GM23338 (cell line): Measurements from ENCODE around the gene COPE. TPM values are rescaled to one million over a fixed set of nuclear protein-coding genes. Genes with fewer than 3 reads are reported as not detected.

Source experiments
- ATAC-seq: fragments of 200-7000 bp; cut with Tn5 transposase; 3 replicates; pipeline ENCODE4 v1.9.1; 2020
- DNase-seq: peaks from one replicate; pipeline ENCODE4 v3.0.0-alpha.2; 2015; ENCODE audit warnings: low spot score
- H2AFZ ChIP-seq: fragments of 200-600 bp; sonication (generic); 2 replicates; pipeline ENCODE4 v1.8.0; 2016; ENCODE audit warnings: antibody characterized with exemption, mild to moderate bottlenecking, moderate library complexity
- H3F3A ChIP-seq: fragments of 200-600 bp; sonication (generic); replicated peaks from 2 replicates; pipeline ENCODE4 v1.8.0; 2017; ENCODE audit warnings: antibody characterized with exemption, mixed run types, low read depth
- H3K27ac ChIP-seq: fragments of 200-600 bp; sonication (generic); 2 replicates; pipeline ENCODE4 v1.6.1; 2016; ENCODE audit warnings: low read depth
- H3K27me3 ChIP-seq: fragments of 200-600 bp; sonication (generic); 2 replicates; pipeline ENCODE4 v1.8.0; 2016; ENCODE audit warnings: mild to moderate bottlenecking, mixed run types, moderate library complexity; ENCODE audit not compliant: insufficient read depth
- H3K36me3 ChIP-seq: fragments of 200-600 bp; sonication (generic); 2 replicates; pipeline ENCODE4 v1.8.0; 2016; ENCODE audit warnings: mild to moderate bottlenecking; ENCODE audit not compliant: insufficient read depth
- H3K4me1 ChIP-seq: fragments of 200-600 bp; sonication (generic); 2 replicates; pipeline ENCODE4 v1.8.0; 2016; ENCODE audit warnings: mild to moderate bottlenecking, moderate library complexity; ENCODE audit not compliant: insufficient read depth
- H3K4me2 ChIP-seq: fragments of 200-600 bp; sonication (generic); 2 replicates; pipeline ENCODE4 v1.7.1; 2017; ENCODE audit warnings: mixed run types
- H3K4me3 ChIP-seq: fragments of 200-600 bp; sonication (generic); 2 replicates; pipeline ENCODE4 v1.6.1; 2016; ENCODE audit warnings: mixed run types
- H3K79me2 ChIP-seq: fragments of 200-600 bp; sonication (generic); replicated peaks from 2 replicates; pipeline ENCODE4 v1.8.0; 2017; ENCODE audit warnings: mild to moderate bottlenecking; ENCODE audit not compliant: insufficient read depth
- H3K9me2 ChIP-seq: fragments of 200-600 bp; sonication (generic); 2 replicates; pipeline ENCODE4 v1.8.0; 2017; ENCODE audit not compliant: insufficient read depth
- H4K20me1 ChIP-seq: fragments of 200-600 bp; sonication (generic); replicated peaks from 2 replicates; pipeline ENCODE4 v1.8.0; 2017; ENCODE audit warnings: mild to moderate bottlenecking; ENCODE audit not compliant: insufficient read depth
- H3K27ac Mint-ChIP-seq: 2 replicates; pipeline ENCODE4 v1.8.0; 2020; ENCODE audit warnings: inconsistent platforms, mild to moderate bottlenecking, moderate library complexity, mixed read lengths
- H3K27me3 Mint-ChIP-seq: 3 replicates; pipeline ENCODE4 v1.8.0; 2022; ENCODE audit warnings: low read depth, mild to moderate bottlenecking, moderate library complexity, mixed read lengths, inconsistent platforms; ENCODE audit not compliant: insufficient read depth, poor library complexity
- H3K36me3 Mint-ChIP-seq: 3 replicates; pipeline ENCODE4 v1.8.0; 2021; ENCODE audit warnings: low read depth, mild to moderate bottlenecking, inconsistent platforms, moderate library complexity, mixed read lengths
- H3K4me1 Mint-ChIP-seq: 3 replicates; pipeline ENCODE4 v1.8.0; 2020; ENCODE audit warnings: mild to moderate bottlenecking, inconsistent platforms, mixed read lengths
- H3K4me3 Mint-ChIP-seq: 3 replicates; pipeline ENCODE4 v1.8.0; 2021; ENCODE audit warnings: moderate library complexity, mild to moderate bottlenecking, inconsistent platforms, mixed read lengths
- H3K9me3 Mint-ChIP-seq: 3 replicates; pipeline ENCODE4 v1.8.0; 2020; ENCODE audit warnings: moderate library complexity, mild to moderate bottlenecking, inconsistent platforms, mixed read lengths
- EZH2 ChIP-seq: fragments of 200-600 bp; sonication (generic); IDR thresholded peaks from one replicate; pipeline ENCODE4 v1.8.0; 2017; ENCODE audit warnings: antibody characterized with exemption, mild to moderate bottlenecking, low read depth; ENCODE audit not compliant: unreplicated experiment
- ZNF114 ChIP-seq: fragments of 250-450 bp; sonication (Bioruptor Pico); IDR thresholded peaks from 2 replicates; pipeline ENCODE4 v1.5.0; 2020; ENCODE audit warnings: mild to moderate bottlenecking, moderate library complexity
- polyA plus RNA-seq: library from polyadenylated mRNA; unstranded; fragments of >200 nt; fragmentation: Nextera tagmentation; extraction: Ambion mirVana; gene quantifications from 2 replicates; pipeline ENCODE4 v1.2.1, GENCODE V29; 2016
- total RNA-seq: library from RNA; depleted of rRNA; stranded (reverse); fragments of >200 nt; shearing (Covaris generic); gene quantifications from 2 replicates; pipeline ENCODE4 v1.2.3, GENCODE V29; 2014
- TF ChIP-seq, protein P1 (sequence below), 2 experiments: fragments of 200-600 bp in 1 of 2; sonication (generic) in 1 of 2; conservative IDR thresholded peaks; 2 replicates each; pipeline versions ENCODE4 v1.5.1 to v1.6.1; 2016 to 2017; ENCODE audit warnings: antibody characterized with exemption in 2 of 2, low read depth in 2 of 2, mild to moderate bottlenecking in 2 of 2, moderate library complexity in 1 of 2
- TF ChIP-seq, protein P2 (sequence below): IDR thresholded peaks from one replicate; pipeline ENCODE4 v1.6.1; 2018; ENCODE audit warnings: antibody characterized with exemption; ENCODE audit not compliant: unreplicated experiment
- TF ChIP-seq, protein P3 (sequence below): fragments of 250-450 bp; sonication (Bioruptor Pico); IDR thresholded peaks from 2 replicates; pipeline ENCODE4 v1.5.0; 2020; ENCODE audit warnings: mild to moderate bottlenecking, moderate library complexity

Gene COPE
- total and polyA plus RNA-seq, 2 experiments from 2014 or later = 263 TPM

DNA sequence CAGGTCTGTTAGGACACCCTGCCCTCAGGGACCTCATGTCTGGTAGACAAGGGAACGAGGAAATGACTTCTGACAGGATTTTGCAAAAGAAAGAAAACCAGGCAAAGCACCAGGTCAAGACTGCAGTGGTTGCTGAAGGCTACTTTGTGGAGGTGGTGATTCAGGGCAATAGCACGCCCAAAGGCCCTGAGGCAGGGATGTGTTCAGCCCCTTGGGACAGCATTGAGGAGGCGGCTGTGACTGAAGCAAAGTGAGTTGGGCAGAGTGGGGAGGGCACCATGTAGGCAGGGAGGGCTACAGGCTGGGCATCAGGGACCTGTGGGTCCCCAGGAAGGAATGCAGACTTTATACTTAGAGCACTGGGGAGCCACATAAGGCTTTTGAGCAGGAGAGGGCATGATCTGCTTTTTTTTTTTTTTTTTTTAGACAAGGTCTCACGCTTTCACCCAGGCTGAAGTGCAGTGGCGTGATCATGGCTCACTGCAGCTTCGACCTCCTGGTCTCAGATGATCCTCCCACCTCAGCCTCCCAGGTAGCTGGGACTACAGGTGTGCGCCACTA, 32.6 kb upstream of the COPE start:
- H3K4me3 Mint-ChIP-seq = no peak overlapping the region; the same call in 2 of the 3 replicates
- ATAC-seq = no peak

More for the DNA sequence above, 32.6 kb upstream of the COPE start:
- Histone ChIP-seq H3K27me3 (no peaks in the 10 kb centered on the region), H3K36me3 (no peaks in the 10 kb centered on the region), H3K4me2 (no peak overlapping the region), H3K9me2 (no peaks in the 10 kb centered on the region), H3K27ac (no peak overlapping the region), H3K4me3 (no peak overlapping the region), H2AFZ (no peak overlapping the region), H3F3A (no peaks in the 10 kb centered on the region), H4K20me1 (no peaks in the 10 kb centered on the region), H3K79me2 (no peaks in the 10 kb centered on the region), H3K4me1 (no peaks in the 10 kb centered on the region)
- Mint-ChIP-seq H3K4me1 (no peaks in the 10 kb centered on the region), H3K27ac (no peak overlapping the region; the same call in 1 of the 2 replicates), H3K36me3 (peaks cover 4% of the 10 kb centered on the region; the same call in 2 of the 3 replicates), H3K27me3 (peaks cover 10% of the 10 kb centered on the region), H3K9me3 (peaks cover 4% of the 10 kb centered on the region; the same call in 1 of the 3 replicates)
- DNase-seq = no peak
- TF ChIP-seq EZH2 = no peak
- TF ChIP-seq, protein P1, sequence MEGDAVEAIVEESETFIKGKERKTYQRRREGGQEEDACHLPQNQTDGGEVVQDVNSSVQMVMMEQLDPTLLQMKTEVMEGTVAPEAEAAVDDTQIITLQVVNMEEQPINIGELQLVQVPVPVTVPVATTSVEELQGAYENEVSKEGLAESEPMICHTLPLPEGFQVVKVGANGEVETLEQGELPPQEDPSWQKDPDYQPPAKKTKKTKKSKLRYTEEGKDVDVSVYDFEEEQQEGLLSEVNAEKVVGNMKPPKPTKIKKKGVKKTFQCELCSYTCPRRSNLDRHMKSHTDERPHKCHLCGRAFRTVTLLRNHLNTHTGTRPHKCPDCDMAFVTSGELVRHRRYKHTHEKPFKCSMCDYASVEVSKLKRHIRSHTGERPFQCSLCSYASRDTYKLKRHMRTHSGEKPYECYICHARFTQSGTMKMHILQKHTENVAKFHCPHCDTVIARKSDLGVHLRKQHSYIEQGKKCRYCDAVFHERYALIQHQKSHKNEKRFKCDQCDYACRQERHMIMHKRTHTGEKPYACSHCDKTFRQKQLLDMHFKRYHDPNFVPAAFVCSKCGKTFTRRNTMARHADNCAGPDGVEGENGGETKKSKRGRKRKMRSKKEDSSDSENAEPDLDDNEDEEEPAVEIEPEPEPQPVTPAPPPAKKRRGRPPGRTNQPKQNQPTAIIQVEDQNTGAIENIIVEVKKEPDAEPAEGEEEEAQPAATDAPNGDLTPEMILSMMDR (conservative IDR thresholded peaks at IDR 0.05; ENCODE audit: low read depth in 2 of 2) = no peak
- TF ChIP-seq, protein P2, sequence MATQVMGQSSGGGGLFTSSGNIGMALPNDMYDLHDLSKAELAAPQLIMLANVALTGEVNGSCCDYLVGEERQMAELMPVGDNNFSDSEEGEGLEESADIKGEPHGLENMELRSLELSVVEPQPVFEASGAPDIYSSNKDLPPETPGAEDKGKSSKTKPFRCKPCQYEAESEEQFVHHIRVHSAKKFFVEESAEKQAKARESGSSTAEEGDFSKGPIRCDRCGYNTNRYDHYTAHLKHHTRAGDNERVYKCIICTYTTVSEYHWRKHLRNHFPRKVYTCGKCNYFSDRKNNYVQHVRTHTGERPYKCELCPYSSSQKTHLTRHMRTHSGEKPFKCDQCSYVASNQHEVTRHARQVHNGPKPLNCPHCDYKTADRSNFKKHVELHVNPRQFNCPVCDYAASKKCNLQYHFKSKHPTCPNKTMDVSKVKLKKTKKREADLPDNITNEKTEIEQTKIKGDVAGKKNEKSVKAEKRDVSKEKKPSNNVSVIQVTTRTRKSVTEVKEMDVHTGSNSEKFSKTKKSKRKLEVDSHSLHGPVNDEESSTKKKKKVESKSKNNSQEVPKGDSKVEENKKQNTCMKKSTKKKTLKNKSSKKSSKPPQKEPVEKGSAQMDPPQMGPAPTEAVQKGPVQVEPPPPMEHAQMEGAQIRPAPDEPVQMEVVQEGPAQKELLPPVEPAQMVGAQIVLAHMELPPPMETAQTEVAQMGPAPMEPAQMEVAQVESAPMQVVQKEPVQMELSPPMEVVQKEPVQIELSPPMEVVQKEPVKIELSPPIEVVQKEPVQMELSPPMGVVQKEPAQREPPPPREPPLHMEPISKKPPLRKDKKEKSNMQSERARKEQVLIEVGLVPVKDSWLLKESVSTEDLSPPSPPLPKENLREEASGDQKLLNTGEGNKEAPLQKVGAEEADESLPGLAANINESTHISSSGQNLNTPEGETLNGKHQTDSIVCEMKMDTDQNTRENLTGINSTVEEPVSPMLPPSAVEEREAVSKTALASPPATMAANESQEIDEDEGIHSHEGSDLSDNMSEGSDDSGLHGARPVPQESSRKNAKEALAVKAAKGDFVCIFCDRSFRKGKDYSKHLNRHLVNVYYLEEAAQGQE = no peak
- no peak for TF ChIP-seq ZNF114 (CRISPR knock-in tag)
- TF ChIP-seq, protein P3, sequence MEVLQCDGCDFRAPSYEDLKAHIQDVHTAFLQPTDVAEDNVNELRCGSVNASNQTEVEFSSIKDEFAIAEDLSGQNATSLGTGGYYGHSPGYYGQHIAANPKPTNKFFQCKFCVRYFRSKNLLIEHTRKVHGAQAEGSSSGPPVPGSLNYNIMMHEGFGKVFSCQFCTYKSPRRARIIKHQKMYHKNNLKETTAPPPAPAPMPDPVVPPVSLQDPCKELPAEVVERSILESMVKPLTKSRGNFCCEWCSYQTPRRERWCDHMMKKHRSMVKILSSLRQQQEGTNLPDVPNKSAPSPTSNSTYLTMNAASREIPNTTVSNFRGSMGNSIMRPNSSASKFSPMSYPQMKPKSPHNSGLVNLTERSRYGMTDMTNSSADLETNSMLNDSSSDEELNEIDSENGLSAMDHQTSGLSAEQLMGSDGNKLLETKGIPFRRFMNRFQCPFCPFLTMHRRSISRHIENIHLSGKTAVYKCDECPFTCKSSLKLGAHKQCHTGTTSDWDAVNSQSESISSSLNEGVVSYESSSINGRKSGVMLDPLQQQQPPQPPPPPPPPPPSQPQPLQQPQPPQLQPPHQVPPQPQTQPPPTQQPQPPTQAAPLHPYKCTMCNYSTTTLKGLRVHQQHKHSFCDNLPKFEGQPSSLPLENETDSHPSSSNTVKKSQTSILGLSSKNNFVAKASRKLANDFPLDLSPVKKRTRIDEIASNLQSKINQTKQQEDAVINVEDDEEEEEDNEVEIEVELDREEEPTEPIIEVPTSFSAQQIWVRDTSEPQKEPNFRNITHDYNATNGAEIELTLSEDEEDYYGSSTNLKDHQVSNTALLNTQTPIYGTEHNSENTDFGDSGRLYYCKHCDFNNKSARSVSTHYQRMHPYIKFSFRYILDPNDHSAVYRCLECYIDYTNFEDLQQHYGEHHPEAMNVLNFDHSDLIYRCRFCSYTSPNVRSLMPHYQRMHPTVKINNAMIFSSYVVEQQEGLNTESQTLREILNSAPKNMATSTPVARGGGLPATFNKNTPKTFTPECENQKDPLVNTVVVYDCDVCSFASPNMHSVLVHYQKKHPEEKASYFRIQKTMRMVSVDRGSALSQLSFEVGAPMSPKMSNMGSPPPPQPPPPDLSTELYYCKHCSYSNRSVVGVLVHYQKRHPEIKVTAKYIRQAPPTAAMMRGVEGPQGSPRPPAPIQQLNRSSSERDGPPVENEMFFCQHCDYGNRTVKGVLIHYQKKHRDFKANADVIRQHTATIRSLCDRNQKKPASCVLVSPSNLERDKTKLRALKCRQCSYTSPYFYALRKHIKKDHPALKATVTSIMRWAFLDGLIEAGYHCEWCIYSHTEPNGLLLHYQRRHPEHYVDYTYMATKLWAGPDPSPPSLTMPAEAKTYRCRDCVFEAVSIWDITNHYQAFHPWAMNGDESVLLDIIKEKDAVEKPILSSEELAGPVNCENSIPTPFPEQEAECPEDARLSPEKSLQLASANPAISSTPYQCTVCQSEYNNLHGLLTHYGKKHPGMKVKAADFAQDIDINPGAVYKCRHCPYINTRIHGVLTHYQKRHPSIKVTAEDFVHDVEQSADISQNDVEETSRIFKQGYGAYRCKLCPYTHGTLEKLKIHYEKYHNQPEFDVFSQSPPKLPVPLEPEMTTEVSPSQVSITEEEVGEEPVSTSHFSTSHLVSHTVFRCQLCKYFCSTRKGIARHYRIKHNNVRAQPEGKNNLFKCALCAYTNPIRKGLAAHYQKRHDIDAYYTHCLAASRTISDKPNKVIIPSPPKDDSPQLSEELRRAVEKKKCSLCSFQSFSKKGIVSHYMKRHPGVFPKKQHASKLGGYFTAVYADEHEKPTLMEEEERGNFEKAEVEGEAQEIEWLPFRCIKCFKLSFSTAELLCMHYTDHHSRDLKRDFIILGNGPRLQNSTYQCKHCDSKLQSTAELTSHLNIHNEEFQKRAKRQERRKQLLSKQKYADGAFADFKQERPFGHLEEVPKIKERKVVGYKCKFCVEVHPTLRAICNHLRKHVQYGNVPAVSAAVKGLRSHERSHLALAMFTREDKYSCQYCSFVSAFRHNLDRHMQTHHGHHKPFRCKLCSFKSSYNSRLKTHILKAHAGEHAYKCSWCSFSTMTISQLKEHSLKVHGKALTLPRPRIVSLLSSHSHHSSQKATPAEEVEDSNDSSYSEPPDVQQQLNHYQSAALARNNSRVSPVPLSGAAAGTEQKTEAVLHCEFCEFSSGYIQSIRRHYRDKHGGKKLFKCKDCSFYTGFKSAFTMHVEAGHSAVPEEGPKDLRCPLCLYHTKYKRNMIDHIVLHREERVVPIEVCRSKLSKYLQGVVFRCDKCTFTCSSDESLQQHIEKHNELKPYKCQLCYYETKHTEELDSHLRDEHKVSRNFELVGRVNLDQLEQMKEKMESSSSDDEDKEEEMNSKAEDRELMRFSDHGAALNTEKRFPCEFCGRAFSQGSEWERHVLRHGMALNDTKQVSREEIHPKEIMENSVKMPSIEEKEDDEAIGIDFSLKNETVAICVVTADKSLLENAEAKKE (CRISPR knock-in tag) = no peak
